Measurements from ENCODE around the gene MAPKAP1.
"Not testable (repeated sequence)": the region's sequence is repeated elsewhere in the genome, so short reads cannot be mapped to it uniquely, and the experiment has no call there.

MAPKAP1 gene

DNA sequence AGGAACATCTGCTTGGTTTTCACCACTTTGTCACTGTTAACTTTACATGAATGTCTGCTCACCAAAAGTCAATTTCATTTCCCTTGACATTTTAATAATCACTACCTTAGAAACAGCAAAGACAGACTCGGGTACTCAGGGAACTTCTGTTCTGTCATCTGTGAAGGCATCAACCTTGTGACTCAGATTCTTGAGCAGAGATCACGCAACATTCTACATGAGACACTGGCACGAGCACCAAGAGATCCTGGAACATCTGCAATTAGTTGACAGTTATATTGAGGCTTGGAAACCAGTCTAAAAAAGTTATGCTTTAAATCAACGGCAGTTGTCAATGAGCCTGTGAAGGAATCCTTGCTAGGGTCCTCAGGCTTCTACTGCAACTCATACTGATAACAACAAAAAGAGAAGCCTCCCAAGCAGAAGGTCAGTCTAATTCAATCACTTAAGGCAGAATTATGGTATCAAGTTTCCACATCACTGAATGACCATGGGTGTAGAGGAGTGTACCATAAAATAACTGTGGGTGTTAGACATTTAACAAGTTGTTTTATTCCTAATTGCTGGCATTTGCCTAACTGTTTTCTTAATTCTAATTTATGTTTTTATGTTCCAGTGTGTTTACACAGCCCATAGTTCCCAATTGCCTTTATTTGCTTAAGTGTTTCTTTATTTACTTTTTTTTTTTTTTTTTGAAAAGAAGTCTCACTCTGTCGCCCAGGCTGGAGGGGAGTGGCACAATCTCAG is 36.8 kb upstream of the MAPKAP1 start:
- intact Hi-C loops (cut with DNase I) = loop anchor here (10.0 kb wide), 1 partner anchor 161 kb away; no protein-coding TSS in a partner anchor
- DNase-seq = peak in 9 of 42 donors; percentile 13 to 55 (median 38)

DNA sequence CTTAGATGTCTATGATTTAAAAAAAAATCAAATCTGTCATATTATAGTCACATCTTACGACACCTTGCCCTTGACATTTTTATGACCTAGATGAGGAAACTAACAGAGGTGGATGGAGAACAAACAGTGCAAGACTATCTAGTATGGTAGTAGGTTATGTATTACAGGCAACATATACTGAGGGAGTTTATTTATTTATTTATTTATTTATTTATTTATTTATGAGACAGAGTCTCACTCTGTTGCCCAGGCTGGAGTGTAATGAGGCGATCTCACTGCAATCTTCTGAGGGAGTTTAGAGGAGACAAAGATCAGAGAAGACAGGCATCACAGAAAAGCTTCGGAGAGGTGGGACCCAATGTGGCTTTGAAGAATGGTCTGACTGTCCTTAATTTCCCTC is 35.6 kb upstream of the MAPKAP1 start:
- intact Hi-C loops (cut with DNase I) = loop anchor here (10.0 kb wide), 1 partner anchor 162 kb away; no protein-coding TSS in a partner anchor
- DNase-seq = no peak

DNA sequence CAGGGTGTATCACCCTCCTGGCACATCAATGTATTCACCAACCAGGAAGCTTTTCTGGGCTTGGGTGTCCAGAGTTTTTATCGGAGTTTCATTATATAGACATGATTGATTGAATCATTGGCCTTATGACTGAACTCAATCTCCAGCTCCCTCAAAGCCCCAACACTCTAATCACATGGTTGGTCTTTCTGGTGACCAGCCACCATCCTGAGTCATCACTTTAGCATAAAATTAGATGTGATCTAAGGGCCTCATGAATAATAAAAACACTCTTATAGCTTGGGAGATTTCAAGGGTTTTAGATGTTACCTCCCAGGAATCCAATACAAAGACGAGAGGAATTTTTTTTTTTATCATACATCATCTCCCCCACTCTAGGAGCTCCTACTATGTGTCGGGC is 32.4 kb upstream of the MAPKAP1 start:
- no peak for DNase-seq
- intact Hi-C loops (cut with DNase I) = no loop called here

DNA sequence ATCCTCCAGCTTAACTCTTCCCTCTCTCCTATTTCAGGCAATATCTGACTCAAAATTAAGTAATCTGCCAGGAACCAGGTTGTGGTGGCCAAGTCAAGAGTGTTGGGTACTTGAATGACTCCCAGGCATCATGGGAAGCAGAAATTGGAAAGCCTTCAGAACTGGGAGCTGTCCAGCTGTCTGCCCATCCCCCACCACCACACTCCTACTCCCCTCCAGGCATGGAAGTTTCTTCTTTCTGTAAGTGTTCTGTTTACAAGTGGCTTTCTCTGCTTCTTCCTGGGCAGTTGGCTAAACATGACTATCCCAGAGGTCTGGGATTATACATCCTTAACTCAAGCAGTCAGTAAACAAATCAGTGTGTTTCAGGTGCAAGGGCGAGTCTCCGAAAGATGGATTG is 25.6 kb upstream of the MAPKAP1 start:
- no peak for DNase-seq

DNA sequence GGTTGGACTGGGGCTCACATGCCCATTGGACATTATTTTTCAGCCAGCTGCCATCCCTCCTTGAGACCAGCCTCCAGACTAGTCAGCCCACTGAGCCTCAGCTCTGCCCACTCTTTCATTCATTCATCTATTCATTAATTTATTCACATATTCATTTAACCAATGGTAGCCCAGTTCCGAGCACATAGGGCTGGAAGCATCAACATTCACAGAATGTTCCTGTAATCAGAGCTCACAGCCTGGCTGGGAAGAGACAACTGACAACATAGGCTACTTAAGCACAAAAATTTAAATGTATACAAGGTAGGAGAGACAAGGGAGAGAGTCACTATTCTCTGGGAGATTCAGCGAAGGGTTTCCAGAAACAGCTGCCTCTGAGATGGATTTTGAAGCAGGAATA is 23.2 kb upstream of the MAPKAP1 start:
- DNase-seq = no peak
- intact Hi-C loops (cut with DNase I) = no loop called here

More for the DNA sequence above, 25.6 kb upstream of the MAPKAP1 start:
- intact Hi-C loops (cut with DNase I) = no loop called here

DNA sequence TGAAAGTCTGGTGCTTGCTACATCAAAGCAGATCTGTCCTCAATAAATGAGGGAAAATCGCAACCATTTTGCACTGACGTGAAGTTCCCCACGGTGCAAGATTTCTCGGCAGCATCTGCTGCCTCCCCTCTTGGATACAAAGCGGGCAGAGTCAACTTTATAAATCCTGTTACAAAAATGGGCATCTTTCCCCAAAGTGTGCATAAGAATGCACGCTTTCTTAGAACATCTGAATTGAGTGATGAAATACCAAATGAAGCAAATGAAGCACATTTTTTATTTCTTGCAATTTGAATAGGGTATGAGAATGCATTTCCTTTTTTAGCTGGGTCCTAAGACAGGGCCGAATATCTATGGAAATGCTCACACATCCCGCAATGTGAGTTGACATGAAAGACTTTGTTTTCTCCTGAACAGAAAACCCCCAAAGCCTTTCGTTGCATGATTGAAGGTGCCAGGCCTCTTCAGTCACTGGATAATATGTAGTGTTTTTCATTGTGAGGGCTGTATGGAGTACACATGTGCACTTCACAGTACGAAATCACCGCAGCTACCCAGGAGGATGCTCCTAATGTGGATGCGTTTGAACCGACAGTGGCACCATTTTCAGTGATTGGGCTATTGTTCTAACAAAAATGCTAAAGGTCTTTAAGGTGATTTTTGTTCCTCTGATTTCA is 19.6 kb upstream of the MAPKAP1 start:
- intact Hi-C loops (cut with DNase I) = no loop called here
- DNase-seq = no peak

DNA sequence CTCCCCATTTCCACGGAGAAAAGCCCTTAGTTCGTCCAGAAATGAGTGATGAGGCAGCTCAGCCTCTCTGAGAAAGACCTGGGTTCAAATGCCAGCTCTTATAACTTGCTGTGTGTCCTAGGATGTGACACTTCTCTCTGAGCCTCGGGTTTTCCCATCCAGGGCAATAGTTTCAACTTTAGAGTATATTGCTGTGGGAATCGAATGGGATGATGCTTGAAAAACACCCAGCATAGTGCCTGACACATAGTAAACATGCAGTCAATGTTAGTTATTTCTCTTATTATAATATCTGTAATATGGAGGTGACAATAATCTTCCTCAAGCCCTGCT is 430 bp upstream of the MAPKAP1 start:
- intact Hi-C loops (cut with DNase I) = no loop called here
- DNase-seq = no peak

DNA sequence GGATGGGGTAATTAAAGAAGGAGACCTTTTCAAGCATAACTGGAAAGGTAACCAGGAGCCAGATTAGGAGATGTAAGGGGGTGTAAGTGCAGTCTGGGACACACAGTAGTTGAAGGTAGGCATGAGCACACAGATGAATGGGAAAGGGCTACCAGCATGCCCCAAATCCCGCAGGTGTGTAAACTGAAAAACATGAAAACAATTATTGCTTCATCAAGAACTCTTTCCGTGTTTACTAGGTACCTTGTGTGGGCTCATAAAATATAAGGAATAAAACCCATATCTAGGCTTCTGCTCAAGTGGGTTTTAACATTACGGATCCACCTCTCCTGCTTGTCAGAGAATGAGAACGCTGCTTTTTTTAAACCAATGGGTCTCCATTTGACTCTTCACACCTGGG is 1.1 kb downstream of the MAPKAP1 start:
- intact Hi-C loops (cut with DNase I) = no loop called here
- no peak for DNase-seq

DNA sequence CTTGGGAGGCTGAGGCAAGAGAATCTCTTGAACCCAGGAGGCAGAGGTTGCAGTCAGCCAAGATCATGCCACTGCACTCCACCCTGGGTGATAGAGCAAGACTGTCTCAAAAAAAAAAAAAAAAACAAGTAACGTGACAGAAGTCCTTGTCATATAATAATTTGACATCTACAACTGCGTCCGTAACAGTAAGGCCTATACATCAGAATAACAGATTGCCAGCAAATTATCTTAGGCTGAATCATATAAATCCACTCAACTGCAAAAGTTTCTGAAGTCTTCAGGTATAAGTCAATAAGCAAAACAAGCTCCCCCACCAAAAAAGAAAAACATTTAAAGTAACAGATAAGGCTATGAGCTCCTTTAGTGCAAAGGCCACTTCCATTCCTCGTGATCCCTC is 3.3 kb downstream of the MAPKAP1 start:
- intact Hi-C loops (cut with DNase I) = no loop called here
- no peak for DNase-seq

DNA sequence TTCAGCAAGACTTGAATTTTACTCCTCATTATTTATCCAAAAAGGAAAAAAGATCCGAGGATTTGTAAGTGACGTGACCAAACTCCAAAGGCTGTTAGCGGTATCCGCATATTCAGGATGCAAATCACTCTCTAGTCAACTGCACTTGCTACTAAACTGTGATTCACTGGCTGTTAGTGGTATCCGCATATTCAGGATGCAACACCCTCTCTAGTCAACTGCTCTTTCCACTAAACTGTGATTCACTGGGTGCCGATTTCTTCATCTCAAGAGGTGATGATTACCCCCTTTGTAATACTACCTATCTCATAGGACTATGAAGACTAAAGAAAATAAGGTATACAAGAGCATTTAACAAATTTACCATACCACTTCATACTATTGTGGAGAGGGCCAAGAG is 5.7 kb downstream of the MAPKAP1 start:
- intact Hi-C loops (cut with DNase I) = no loop called here
- peak in 7 of 42 donors; percentile 3 to 41 (median 8) for DNase-seq

DNA sequence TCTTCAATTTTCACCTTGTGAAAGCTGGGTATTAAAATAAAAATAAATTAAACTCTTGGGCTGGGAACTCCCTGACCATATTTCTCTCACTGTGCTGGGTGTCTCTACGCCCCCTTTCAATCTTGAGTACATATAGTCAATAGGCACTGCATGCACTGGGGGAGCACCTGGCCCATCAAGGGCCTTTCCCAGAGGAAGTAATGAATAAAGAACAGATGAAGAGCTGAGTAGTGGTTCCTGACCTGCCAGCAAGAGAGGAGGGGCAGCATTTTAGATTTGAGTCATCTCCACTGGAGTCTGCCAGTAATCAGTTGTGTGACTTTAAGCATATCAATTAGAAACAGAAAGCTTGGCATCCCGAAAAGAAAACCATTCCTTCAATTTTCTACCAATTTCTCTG is 6.2 kb downstream of the MAPKAP1 start:
- DNase-seq = no peak

DNA sequence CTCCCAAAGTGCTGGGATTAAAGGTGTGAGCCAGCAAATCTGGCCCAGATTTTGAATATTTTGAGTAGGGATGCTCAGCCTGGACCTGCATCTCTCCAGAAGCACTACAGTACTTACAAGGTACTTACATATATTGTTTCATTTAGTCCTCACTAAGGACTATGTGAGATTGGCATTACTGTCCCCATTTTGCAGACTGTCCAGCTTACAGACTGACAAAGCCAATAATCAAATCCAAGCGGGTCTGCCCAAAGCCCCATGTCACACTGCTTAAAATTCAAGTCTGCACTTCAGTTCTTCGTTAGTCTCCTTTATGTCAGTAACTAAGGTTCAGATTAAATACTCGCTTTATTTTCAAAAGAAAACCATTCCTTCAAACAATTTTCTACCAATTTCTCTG is 7.1 kb downstream of the MAPKAP1 start:
- no peak for DNase-seq
- intact Hi-C loops (cut with DNase I) = no loop called here

More for the DNA sequence above, 6.2 kb downstream of the MAPKAP1 start:
- intact Hi-C loops (cut with DNase I) = no loop called here

DNA sequence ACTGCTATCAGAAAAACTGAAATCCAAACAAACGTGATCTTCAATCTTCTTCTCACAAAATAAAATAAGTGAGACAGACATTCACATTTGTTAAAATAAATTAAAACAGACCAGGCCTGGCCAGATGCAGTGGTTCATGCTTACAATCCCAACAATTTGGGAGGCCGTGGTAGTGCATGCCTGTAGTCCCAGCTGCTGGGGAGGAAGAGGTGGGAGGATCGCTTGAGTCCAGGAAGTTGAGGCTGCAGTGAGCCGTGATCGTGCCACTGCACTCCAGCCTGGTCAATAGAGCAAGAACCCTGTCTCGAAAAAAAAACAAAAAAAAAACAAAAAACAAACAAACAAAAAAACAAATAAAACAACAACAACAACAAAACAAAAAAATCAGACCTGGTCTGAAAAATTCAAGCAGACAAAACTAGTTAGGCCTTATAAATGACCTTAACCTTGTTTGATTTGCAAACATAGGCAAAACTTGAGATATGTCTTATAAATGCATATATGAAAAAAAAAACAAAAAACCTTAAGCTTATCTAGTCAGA is 10.8 kb downstream of the MAPKAP1 start:
- no peak for DNase-seq
- intact Hi-C loops (cut with DNase I) = no loop called here

DNA sequence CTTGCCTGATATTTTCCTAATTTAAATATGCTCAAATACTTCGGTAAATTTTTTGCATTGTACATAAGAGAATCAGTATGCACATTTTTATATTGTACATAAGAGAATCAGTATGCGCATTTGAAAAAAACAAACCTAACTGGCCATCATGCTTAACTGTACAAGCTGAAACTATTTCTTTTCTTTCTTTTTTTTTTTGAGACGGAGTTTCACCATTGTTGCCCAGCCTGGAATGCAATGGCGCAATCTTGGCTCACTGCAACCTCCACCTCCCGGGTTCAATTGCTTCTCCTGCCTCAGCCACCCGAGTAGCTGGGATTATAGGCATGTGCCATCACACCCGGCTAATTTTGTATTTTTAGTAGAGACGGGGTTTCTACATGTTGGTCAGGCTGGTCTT is 11.5 kb downstream of the MAPKAP1 start:
- intact Hi-C loops (cut with DNase I); DNase-seq: not testable (repeated sequence)

DNA sequence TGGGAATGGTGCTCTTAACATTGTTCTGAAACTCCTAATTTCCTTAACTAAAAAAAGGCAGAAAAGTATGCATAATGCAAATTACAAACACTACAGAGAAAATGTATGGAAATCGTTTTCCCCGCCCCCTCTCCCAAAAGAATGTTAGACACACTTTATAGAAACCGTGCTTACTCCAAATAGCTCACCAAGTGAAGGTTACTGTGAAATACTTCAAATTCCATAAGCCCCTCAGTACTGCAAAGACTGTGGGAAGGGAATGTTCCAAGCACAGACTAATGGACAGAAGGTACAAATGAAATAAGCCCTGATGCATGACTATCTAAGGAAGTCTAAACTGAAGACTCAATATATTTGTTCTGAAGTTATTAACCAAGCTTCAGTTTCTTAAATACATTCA is 12.5 kb downstream of the MAPKAP1 start:
- intact Hi-C loops (cut with DNase I) = no loop called here
- DNase-seq = no peak

DNA sequence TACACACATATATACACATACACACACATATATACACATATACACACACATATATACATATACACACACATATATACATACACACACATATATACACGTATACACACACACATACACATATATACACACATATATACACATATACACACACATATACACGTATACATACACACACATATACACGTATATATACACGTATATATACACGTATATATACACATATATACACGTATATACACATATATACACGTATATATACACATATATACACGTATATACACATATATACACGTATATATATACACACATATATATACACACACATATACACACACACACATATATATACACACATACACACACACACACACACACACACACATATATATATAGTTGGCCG is 13.5 kb downstream of the MAPKAP1 start:
- DNase-seq; intact Hi-C loops (cut with DNase I): not testable (repeated sequence)

DNA sequence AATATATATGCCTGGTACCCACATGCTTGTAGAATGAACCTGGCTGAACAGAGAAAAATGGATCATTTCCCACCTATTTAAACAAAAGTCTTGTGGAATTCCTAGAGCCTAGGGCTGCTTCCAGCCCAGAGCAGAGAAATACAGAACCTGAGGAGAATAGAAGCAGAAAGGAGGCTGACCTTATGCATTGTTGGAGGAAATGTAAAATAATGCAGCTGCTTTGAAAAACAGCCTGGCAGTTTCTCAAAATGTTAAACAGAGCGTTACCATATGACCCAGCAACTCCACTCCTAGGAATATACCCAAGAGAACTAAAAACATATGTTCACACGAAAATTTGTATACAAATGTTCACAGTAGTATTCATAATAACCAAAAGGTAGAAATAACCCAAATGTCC is 15.1 kb downstream of the MAPKAP1 start:
- DNase-seq = no peak

DNA sequence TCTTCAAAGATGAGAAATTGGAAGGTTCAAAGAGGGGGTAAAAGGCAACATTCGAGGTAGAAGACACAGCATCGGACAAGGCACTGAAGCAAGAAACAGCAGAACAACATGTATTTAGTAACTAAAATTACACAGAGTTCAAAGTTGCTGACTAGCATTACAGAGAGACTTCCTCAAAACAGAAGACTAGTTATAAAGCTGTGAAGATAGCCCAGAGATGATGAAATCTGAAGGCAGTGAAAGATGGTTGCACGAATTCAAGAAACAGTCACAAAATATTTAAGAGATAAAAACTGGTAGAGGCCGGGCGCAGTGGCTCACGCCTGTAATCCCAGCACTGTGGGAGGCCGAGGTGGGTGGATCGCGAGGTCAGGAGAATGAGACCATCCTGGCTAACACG is 16.3 kb downstream of the MAPKAP1 start:
- intact Hi-C loops (cut with DNase I) = no loop called here
- no peak for DNase-seq

More for the DNA sequence above, 15.1 kb downstream of the MAPKAP1 start:
- intact Hi-C loops (cut with DNase I) = no loop called here

DNA sequence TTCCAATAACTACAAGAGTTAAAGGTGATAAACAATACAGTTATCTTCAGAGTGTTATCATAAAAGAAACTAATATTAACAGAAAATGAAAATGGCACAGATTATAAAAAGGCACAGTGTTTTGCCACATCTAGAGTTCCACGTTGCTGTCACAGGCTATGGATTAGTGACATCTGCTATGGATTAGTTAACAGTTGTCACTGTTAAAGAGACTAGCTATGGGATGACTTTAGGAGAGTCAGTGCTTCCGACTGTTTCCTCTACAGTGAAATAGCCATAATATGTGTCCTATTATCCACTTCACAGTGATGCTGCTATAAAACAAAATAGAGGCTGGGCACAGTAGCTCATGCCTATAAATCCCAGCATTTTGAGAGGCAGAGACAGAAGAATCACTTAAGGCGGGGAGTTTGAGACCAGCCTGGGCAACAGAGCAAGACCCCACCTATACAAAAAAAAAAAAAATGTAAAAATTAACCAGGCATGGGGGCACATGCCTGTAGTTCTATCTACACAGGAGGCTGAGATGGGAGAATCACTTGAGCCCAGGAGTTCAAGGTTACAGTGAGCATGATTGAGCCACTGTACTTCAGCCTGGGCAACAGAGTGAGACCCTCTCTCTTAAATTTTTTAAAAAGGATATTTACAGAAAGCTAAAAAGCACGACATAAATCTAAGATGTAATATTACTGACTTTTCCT is 19.7 kb downstream of the MAPKAP1 start:
- DNase-seq = no peak
- intact Hi-C loops (cut with DNase I) = no loop called here

DNA sequence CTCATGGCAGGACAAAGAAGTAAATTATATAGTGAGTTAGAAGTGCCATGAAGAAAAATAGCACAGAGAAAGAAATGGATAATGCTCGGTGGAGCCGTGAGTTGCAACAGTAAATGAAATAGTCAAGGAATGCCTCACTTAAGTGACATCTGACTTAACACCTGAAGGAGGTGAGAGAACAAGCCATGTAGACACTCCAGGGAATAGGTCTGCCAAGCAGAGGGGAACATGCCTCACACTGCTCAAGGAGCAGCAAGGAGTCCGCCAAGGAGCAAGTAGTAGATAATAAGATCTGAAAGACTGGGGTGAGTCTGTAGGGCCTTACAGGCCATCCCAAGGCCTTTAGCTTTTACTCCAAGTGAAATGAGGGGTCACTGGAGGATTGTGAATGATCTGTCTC is 21.8 kb downstream of the MAPKAP1 start:
- no peak for DNase-seq

More for the DNA sequence above, 21.8 kb downstream of the MAPKAP1 start:
- intact Hi-C loops (cut with DNase I) = no loop called here

Measured in head of caudate nucleus (tissue), 42 donors.